Measurements from ENCODE around the gene POLR3E. TPM values are rescaled to one million over a fixed set of nuclear protein-coding genes. Genes with fewer than 3 reads are reported as not detected.
A peak's percentile ranks its signal among the peaks of the same experiment; 100 is the strongest.
"Not testable (repeated sequence)": the region's sequence is repeated elsewhere in the genome, so short reads cannot be mapped to it uniquely, and the experiment has no call there.

The POLR3E gene
- total RNA-seq, 1 donor from 2014 or later = 69.6 TPM

- Mint-ChIP-seq H3K27ac (peak overlapping the region; percentile 99), H3K27me3 (no peaks in the 10 kb centered on the region), H3K4me3 (ENCODE audit: low read depth) (peak overlapping the region; percentile 93), H3K9me3 (ENCODE audit: low read depth) (no peaks in the 10 kb centered on the region), H3K36me3 (ENCODE audit: insufficient read depth) (peaks cover 6% of the 10 kb centered on the region), H3K4me1 (ENCODE audit: low read depth) (peaks cover 8% of the 10 kb centered on the region)
- peak; percentile 52 for DNase-seq (ENCODE audit: low spot score, unreplicated experiment)
- no peak for TF ChIP-seq CTCF (IDR thresholded peaks at IDR 0.05; ENCODE audit: unreplicated experiment)
These were observed 893 bp downstream of the POLR3E start for GRCh38 chr16:22297871-22298733.

- H3K27ac Mint-ChIP-seq = peak overlapping the region; percentile 68
- no peak overlapping the region for H3K4me3 Mint-ChIP-seq (ENCODE audit: low read depth)
- H3K36me3 Mint-ChIP-seq (ENCODE audit: insufficient read depth) = peaks cover 9% of the 10 kb centered on the region
- H3K9me3 Mint-ChIP-seq (ENCODE audit: low read depth) = no peaks in the 10 kb centered on the region
- no peak for DNase-seq (ENCODE audit: low spot score, unreplicated experiment)
- H3K4me1 Mint-ChIP-seq (ENCODE audit: low read depth) = peaks cover 8% of the 10 kb centered on the region
- no peaks in the 10 kb centered on the region for H3K27me3 Mint-ChIP-seq
- no peak for TF ChIP-seq CTCF (IDR thresholded peaks at IDR 0.05; ENCODE audit: unreplicated experiment)
These were observed 1.8 kb downstream of the POLR3E start for GRCh38 chr16:22299036-22299435.

- Mint-ChIP-seq H3K27me3 (no peaks in the 10 kb centered on the region), H3K36me3 (ENCODE audit: insufficient read depth) (peaks cover 12% of the 10 kb centered on the region), H3K9me3 (ENCODE audit: low read depth) (no peaks in the 10 kb centered on the region), H3K27ac (peak overlapping the region; percentile 36), H3K4me1 (ENCODE audit: low read depth) (peaks cover 8% of the 10 kb centered on the region), H3K4me3 (ENCODE audit: low read depth) (no peak overlapping the region)
- DNase-seq (ENCODE audit: low spot score, unreplicated experiment) = no peak
- peak; percentile 38 for TF ChIP-seq CTCF (IDR thresholded peaks at IDR 0.05; ENCODE audit: unreplicated experiment)
These were observed 3.3 kb downstream of the POLR3E start for GRCh38 chr16:22300427-22301071.

- not testable (repeated sequence) for DNase-seq (ENCODE audit: low spot score, unreplicated experiment); H3K27ac Mint-ChIP-seq; H3K27me3 Mint-ChIP-seq; H3K9me3 Mint-ChIP-seq (ENCODE audit: low read depth); H3K4me1 Mint-ChIP-seq (ENCODE audit: low read depth); H3K4me3 Mint-ChIP-seq (ENCODE audit: low read depth)
- peaks cover 12% of the 10 kb centered on the region for H3K36me3 Mint-ChIP-seq (ENCODE audit: insufficient read depth)
These were observed 4.2 kb downstream of the POLR3E start for GRCh38 chr16:22301423-22301822.

- peaks cover 14% of the 10 kb centered on the region for H3K36me3 Mint-ChIP-seq (ENCODE audit: insufficient read depth)
- H3K27me3 Mint-ChIP-seq = no peaks in the 10 kb centered on the region
- H3K27ac Mint-ChIP-seq = no peak overlapping the region
- H3K4me1 Mint-ChIP-seq (ENCODE audit: low read depth) = peaks cover 6% of the 10 kb centered on the region
- DNase-seq (ENCODE audit: low spot score, unreplicated experiment) = no peak
- H3K9me3 Mint-ChIP-seq (ENCODE audit: low read depth) = no peaks in the 10 kb centered on the region
- no peak overlapping the region for H3K4me3 Mint-ChIP-seq (ENCODE audit: low read depth)
- no peak for TF ChIP-seq CTCF (IDR thresholded peaks at IDR 0.05; ENCODE audit: unreplicated experiment)
These were observed 5.7 kb downstream of the POLR3E start for GRCh38 chr16:22302776-22303363.

Measured in progenitor cell of endocrine pancreas (in vitro differentiated cells).